H1 (cell line): ENCODE data around the gene NELFB. TPM values are rescaled to one million over a fixed set of nuclear protein-coding genes. Genes with fewer than 3 reads are reported as not detected.

ENCODE experiments used
- BCL11A ChIP-seq, 2 experiments: IDR thresholded peaks; one replicate each; pipeline ENCODE4 v1.6.1; 2011; ENCODE audit warnings: low read depth in 2 of 2, low read length in 2 of 2, mild to moderate bottlenecking in 2 of 2
- BRCA1 ChIP-seq: IDR thresholded peaks from 2 replicates; pipeline ENCODE4 v1.6.1; 2012; ENCODE audit warnings: low read depth, low read length, improper control_type of control experiment
- RXRA ChIP-seq: IDR thresholded peaks from 2 replicates; pipeline ENCODE4 v1.6.1; 2011; ENCODE audit warnings: low read depth, mild to moderate bottlenecking, low read length, moderate library complexity; ENCODE audit not compliant: insufficient read depth
- TBP ChIP-seq: IDR thresholded peaks from 2 replicates; pipeline ENCODE4 v1.6.1; 2011; ENCODE audit warnings: low read depth, low read length, improper control_type of control experiment
- TEAD4 ChIP-seq: IDR thresholded peaks from 2 replicates; pipeline ENCODE4 v1.6.1; 2012; ENCODE audit warnings: low read depth, low read length, inconsistent platforms, mixed read lengths
- polyA plus RNA-seq, 7 experiments: library from polyadenylated mRNA; depleted of rRNA in 3 of 7; stranded (reverse) in 5 of 7; unstranded in 2 of 7; fragments of >200 nt in 5 of 7; fragments of 200-250 nt in 2 of 7; gene quantifications; 1 replicate in 5 of 7; 2 replicates in 1 of 7; 4 replicates in 1 of 7; pipeline versions ENCODE4 v1.2.1 to v1.2.3, GENCODE V29; 2011 to 2013; ENCODE audit warnings: missing spikeins in 2 of 7, mixed read lengths in 2 of 7
- total RNA-seq: library from RNA; stranded (reverse); fragmentation: NEBNext Ultra II Directional; extraction: Animal tissue kit (Norgen Biotek cat#: 25700); gene quantifications from 2 replicates; pipeline ENCODE4 v1.2.1, GENCODE V29; 2021
- TF ChIP-seq, protein P1 (sequence below): IDR thresholded peaks from 2 replicates; pipeline ENCODE4 v1.6.1; 2012; ENCODE audit warnings: low read length, inconsistent platforms

NELFB gene
- total and polyA plus RNA-seq, 2 of the 8 experiments (the other 6 are each of a cell fraction or from before 2014, with no cell fraction given): 57.6 to 78.0 TPM

DNA sequence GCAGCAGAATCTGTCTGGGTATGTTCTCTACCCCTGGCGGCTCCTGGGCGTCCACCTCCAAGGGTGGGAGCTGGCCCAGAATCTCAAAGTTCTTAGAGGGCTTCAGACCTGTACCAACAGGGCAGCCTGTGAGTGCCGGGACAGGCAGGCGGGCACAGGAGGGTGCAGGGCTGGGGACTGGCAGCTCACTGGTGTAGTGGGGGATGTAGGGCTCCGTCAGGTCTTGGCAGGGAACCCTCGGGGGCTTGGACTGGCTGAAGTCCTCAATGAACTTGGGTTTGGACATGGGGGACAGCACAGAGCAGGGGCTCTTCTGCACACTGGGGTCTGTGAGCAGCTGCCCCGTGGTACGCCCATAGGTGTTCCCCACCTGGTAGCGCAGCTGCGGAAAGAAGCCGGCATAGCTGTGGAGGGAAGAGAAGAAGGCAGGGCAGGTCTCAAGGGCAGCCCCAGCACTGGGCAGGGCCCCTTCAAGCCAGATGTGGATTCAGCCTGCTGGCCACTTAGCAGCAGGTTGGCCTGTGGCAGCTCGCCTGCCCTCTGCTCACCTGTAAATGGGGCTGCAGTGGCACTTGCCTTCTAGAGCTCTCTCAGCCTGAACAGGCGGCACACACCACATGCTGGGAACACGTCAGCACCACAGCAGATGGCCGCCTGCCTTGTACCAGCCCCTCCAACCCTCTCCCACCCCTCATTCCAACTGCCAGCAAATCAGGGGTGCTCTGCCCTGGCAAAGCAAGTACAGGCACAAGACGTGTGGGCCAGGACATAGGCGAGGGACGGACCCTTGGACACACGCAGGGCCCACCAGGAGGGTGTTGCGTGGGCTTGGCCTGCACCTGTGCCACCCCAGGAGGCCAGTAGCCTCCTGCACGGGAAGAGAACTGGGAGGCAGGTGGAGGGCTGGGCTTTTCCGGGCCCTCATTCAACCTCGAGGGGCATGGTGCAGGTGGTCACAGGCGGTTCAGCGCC is 9.4 kb upstream of the NELFB start (continued):
- TF ChIP-seq, protein P1, sequence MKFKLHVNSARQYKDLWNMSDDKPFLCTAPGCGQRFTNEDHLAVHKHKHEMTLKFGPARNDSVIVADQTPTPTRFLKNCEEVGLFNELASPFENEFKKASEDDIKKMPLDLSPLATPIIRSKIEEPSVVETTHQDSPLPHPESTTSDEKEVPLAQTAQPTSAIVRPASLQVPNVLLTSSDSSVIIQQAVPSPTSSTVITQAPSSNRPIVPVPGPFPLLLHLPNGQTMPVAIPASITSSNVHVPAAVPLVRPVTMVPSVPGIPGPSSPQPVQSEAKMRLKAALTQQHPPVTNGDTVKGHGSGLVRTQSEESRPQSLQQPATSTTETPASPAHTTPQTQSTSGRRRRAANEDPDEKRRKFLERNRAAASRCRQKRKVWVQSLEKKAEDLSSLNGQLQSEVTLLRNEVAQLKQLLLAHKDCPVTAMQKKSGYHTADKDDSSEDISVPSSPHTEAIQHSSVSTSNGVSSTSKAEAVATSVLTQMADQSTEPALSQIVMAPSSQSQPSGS: no peak
- no peak for TF ChIP-seq BRCA1
- TF ChIP-seq BCL11A (IDR thresholded peaks at IDR 0.05; ENCODE audit: low read depth in 2 of 2, low read length in 2 of 2): no peak
- no peak for TF ChIP-seq TBP
- TF ChIP-seq RXRA: no peak
- TF ChIP-seq TEAD4: no peak
